ENCODE data around the gene DOCK4. TPM values are rescaled to one million over a fixed set of nuclear protein-coding genes. Genes with fewer than 3 reads are reported as not detected.

Gene DOCK4
- total and polyA plus RNA-seq, 7 donors, result 1.8 to 12.7 (median 7.1) TPM

GRCh38 chr7:111752022-111752582 lies 454.1 kb downstream of the DOCK4 start:
- Histone ChIP-seq H3K27ac (no peak overlapping the region), H3K9me3 (peaks cover 4% of the 10 kb centered on the region), H3K36me3 (ENCODE audit: insufficient read depth in 1 of 2, low read depth in 1 of 2) (peaks cover 4 to 17% of the 10 kb centered on the region in 2 donors), H3K27me3 (ENCODE audit: insufficient read depth in 3 of 3, low read length in 2 of 3) (no peaks in the 10 kb centered on the region), H3K4me1 (no peaks in the 10 kb centered on the region), H3K4me3 (no peak overlapping the region)
- TF ChIP-seq CTCF (IDR thresholded peaks at IDR 0.05), result peak; percentile 53
- ATAC-seq (peak in 1 of 4 donors; percentile 57), DNase-seq (peak; percentile 39 to 58)
- 27 to 31% (median 31%) methylated on average over 4 of the region's 4 CpGs for WGBS, 3 donors
- intact Hi-C loops (cut with DNase I), result loop anchor here (10.0 kb wide), 3 partner anchors 103 to 743 kb away; no protein-coding TSS in a partner anchor

GRCh38 chr7:111750878-111751277 lies 455.3 kb downstream of the DOCK4 start:
- WGBS, 3 donors, result 94 to 97% (median 95%) methylated on average over 2 of the region's 2 CpGs
- ATAC-seq, result no peak
- Histone ChIP-seq H3K4me1 (no peaks in the 10 kb centered on the region), H3K9me3 (peaks cover 4% of the 10 kb centered on the region), H3K27ac (no peak overlapping the region), H3K4me3 (no peak overlapping the region), H3K36me3 (ENCODE audit: insufficient read depth in 1 of 2, low read depth in 1 of 2) (peaks cover 4 to 28% of the 10 kb centered on the region in 2 donors), H3K27me3 (ENCODE audit: insufficient read depth in 3 of 3, low read length in 2 of 3) (no peaks in the 10 kb centered on the region)
- TF ChIP-seq CTCF (IDR thresholded peaks at IDR 0.05), result no peak
- intact Hi-C loops (cut with DNase I), result loop anchor here (10.0 kb wide), 3 partner anchors 104 to 744 kb away; no protein-coding TSS in a partner anchor
- DNase-seq, result no peak

GRCh38 chr7:111750228-111750627 lies 456.0 kb downstream of the DOCK4 start:
- WGBS, 3 donors, result 72 to 84% (median 81%) methylated on average over 4 of the region's 4 CpGs
- H3K27me3 ChIP-seq (ENCODE audit: insufficient read depth in 3 of 3, low read length in 2 of 3), result no peaks in the 10 kb centered on the region

GRCh38 chr7:111749625-111750024 lies 456.6 kb downstream of the DOCK4 start:
- TF ChIP-seq CTCF (IDR thresholded peaks at IDR 0.05), result no peak
- Histone ChIP-seq H3K27ac (no peak overlapping the region), H3K4me1 (no peaks in the 10 kb centered on the region), H3K9me3 (peaks cover 4% of the 10 kb centered on the region), H3K27me3 (ENCODE audit: insufficient read depth in 3 of 3, low read length in 2 of 3) (no peaks in the 10 kb centered on the region), H3K4me3 (no peak overlapping the region), H3K36me3 (ENCODE audit: insufficient read depth in 1 of 2, low read depth in 1 of 2) (peaks cover 0 to 20% of the 10 kb centered on the region in 2 donors)
- intact Hi-C loops (cut with DNase I), result loop anchor here (10.0 kb wide), 3 partner anchors 105 to 745 kb away; no protein-coding TSS in a partner anchor
- ATAC-seq (no peak), DNase-seq (no peak)
- 89 to 95% (median 93%) methylated on average over 2 of the region's 2 CpGs for WGBS, 3 donors

More at GRCh38 chr7:111750228-111750627, 456.0 kb downstream of the DOCK4 start:
- ATAC-seq (no peak), DNase-seq (no peak)
- Histone ChIP-seq H3K4me1 (no peaks in the 10 kb centered on the region), H3K27ac (no peak overlapping the region), H3K36me3 (ENCODE audit: insufficient read depth in 1 of 2, low read depth in 1 of 2) (peaks cover under 1 to 26% of the 10 kb centered on the region in 2 donors), H3K9me3 (peaks cover 4% of the 10 kb centered on the region), H3K4me3 (no peak overlapping the region)
- intact Hi-C loops (cut with DNase I), result loop anchor here (10.0 kb wide), 3 partner anchors 105 to 745 kb away; no protein-coding TSS in a partner anchor
- no peak for TF ChIP-seq CTCF (IDR thresholded peaks at IDR 0.05)

All from psoas muscle (tissue), 8 donors.